ENCODE results near the gene PROCA1.
"Not testable (repeated sequence)": the region's sequence is repeated elsewhere in the genome, so short reads cannot be mapped to it uniquely, and the experiment has no call there.

Gene PROCA1

GRCh38 chr17:28724500-28725165, 12.9 kb upstream of the PROCA1 start:
- no peak for DNase-seq

- DNase-seq, result not testable (repeated sequence)
These were observed 12.3 kb upstream of the PROCA1 start for GRCh38 chr17:28723836-28724499.

- no peak for DNase-seq
These were observed 11.6 kb upstream of the PROCA1 start for GRCh38 chr17:28723159-28723835.

- DNase-seq, result no peak
These were observed 10.9 kb upstream of the PROCA1 start for GRCh38 chr17:28722417-28723158.

GRCh38 chr17:28720997-28721329, 9.3 kb upstream of the PROCA1 start:
- not testable (repeated sequence) for DNase-seq

- peak; percentile 23 for DNase-seq
These were observed 8.7 kb upstream of the PROCA1 start for GRCh38 chr17:28720247-28720996.

GRCh38 chr17:28719021-28719433, 7.3 kb upstream of the PROCA1 start:
- DNase-seq, result no peak

GRCh38 chr17:28718333-28719020, 6.8 kb upstream of the PROCA1 start:
- DNase-seq, result no peak

GRCh38 chr17:28717578-28718332, 6.1 kb upstream of the PROCA1 start, which contains the start of gene RAB34:
RAB34 (minus strand) TSS chr17:28717868; CDS start chr17:28717266, 602 bp downstream.
- DNase-seq, result no peak

- no peak for DNase-seq
These were observed 5.3 kb upstream of the PROCA1 start for GRCh38 chr17:28716740-28717577.

- DNase-seq, result no peak
These were observed 3.5 kb upstream of the PROCA1 start for GRCh38 chr17:28715217-28715616.

- no peak for DNase-seq
These were observed 2.6 kb upstream of the PROCA1 start for GRCh38 chr17:28714281-28714680.

GRCh38 chr17:28712705-28713415, 1.2 kb upstream of the PROCA1 start:
- DNase-seq, result no peak

- no peak for DNase-seq
These were observed 480 bp upstream of the PROCA1 start for GRCh38 chr17:28712032-28712704.

- peak; percentile 41 for DNase-seq
These were observed 596 bp downstream of the PROCA1 start for GRCh38 chr17:28710861-28711722.

GRCh38 chr17:28707339-28707720, 4.4 kb downstream of the PROCA1 start:
- DNase-seq, result no peak

- DNase-seq, result no peak
These were observed 5.0 kb downstream of the PROCA1 start for GRCh38 chr17:28706471-28707338.

Measured in NK-92 treated with Interleukin-12 subunit alpha and Interleukin-12 subunit beta, amount 100 ng/mL, for 24 hours (cell line).